ENCODE measurements around the gene C4orf51. TPM values are rescaled to one million over a fixed set of nuclear protein-coding genes. Genes with fewer than 3 reads are reported as not detected.

The C4orf51 gene
- total RNA-seq, 1 experiment from 2014 or later, result not detected

DNA sequence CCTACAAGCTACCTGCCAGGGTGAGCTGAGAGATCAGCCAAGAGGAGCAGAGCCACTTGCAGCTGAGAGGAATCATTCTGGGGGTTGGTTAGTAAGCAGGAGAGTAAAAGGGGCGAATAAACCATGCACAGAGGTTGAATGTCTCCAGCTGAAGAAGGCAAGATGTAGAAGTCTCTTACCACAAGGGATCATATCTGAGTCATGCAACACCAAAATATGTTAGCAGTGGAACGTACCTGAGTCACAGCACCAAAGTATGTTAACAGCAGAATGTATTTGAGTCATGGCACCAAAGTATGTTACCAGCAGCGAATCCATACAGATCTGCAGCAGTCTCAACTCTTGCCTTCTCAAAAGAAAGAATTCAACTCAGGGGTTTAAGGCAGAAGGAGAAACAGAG lies 29.9 kb downstream of the C4orf51 start:
- no peak for DNase-seq (ENCODE audit: low spot score)

GRCh38 chr4:145716200-145716599 lies 36.3 kb downstream of the C4orf51 start:
- no peak for DNase-seq (ENCODE audit: low spot score)

DNA sequence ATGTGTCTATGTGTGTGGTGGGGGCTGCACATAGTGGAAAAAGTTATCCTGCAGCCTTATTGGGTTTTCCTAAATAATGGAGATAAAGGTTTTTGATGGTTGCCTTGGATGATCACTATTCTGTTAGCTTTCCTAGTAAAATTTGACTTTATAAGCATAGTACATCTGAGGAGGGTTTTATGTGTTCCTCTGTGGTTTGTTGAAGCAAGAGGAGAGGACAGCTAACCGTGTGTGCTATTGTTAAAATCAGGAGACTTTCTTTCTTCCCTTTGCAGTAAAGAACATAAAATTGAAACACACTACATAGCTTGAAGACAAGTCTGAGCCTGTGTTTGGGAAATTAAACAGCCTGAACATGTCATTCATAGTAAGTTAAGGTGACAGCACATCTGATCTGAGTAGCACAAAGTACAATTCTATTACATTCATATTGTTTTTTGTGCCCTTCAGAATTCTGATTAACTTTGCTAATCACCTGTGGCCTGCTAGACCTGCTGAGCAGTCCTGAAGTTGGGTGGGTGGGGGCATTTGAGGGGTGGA lies 36.8 kb downstream of the C4orf51 start:
- no peak for DNase-seq (ENCODE audit: low spot score)

DNA sequence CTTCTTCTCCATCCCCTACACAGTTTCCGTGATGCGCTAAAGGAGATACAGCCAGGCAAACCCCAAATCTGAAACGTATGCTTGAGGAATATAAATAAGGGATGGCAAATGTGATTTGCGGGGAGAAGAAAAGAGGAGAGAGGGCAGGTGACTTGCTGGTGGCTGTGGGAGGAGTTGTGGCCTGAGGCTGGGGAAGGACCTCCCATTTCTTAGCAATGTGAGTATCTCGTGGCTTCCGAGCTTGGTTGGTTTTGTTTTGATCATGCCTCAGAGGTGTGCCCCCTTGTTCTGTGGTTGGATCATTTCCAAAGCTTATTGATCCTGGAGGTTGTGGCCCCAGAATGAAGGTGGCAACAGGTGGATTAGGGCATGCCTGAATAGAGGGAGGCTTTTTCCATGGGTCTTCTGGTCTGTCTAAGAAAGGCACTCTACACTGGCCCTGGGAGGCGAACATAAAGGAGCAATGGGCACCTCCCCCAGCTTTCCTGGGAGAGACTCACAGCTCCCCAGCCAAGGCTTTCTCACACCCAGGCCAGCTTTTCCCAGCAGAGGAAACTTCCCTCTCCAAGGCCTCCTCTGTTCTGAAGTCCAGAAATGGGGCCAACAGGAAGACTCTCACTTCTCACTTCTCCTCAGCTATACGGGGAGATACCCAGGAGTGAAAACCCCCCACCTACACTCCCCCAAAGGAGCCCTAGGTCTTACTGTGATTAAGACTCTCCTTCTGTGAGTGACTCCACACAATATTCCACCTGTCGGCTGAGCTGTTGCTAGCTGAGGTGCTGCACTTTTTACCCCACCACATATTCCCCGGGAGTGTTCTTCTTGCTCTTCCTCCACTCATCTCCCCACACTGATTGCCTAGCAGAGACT lies 40.0 kb downstream of the C4orf51 start:
- DNase-seq (ENCODE audit: low spot score), result no peak

GRCh38 chr4:145720656-145721055 lies 40.7 kb downstream of the C4orf51 start:
- DNase-seq (ENCODE audit: low spot score), result no peak

DNA sequence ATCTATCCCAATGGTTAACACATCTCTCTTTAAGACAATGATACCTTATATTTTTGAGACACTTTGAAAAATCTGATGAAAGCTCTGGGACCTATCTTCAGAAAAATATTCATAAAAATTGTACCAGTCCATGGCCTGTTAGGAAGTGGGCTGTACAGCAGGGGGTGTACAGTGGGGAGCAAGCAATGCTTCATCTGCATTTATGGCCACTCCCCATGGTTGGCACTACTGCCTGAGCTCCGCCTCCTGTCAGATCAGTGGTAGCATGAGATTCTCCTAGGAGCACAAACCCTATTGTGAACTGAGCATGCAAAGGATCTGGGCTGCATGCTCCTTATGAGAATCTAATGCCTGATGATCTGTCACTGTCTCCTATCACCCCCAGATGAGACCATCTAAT lies 42.6 kb downstream of the C4orf51 start:
- DNase-seq (ENCODE audit: low spot score), result no peak

DNA sequence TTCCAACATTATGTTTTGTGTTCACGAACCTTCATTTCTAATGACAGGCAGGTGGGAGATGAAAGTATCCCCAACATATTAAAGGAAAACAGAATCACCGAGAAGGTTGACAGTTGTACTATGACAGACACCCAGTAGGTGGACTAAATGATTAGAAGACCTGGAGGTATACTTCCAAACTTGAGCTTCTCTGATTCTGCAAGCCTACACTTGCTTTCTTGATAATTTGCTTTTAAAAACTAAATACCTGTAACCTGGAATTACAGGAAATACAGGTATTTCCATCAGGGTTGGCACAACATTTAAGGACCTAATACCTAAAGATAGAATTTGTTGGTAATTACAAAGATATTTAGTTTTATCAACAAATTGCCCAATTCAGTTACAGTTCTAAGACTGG lies 43.4 kb downstream of the C4orf51 start:
- no peak for DNase-seq (ENCODE audit: low spot score)

DNA sequence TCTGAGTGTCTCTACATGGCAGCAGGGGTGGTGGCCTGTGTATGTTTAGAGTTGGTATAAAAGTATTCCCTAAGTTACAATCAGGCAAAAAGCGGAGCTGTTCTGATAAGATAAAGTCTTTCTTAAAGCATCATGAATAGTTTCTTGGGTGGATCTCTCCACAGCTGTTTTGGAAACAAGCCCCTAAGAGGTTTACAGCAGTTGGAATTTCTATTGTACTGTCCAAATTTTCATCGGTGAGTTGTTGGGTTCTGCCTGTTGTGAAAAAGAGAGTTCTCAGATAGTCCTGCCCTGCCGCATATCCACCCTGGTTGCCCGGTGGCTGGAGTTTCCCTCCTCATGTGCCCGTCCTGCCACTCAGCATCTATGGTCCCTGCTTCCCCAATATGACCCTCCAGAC lies 50.1 kb downstream of the C4orf51 start:
- DNase-seq (ENCODE audit: low spot score), result no peak

GRCh38 chr4:145731028-145731427 lies 51.1 kb downstream of the C4orf51 start:
- DNase-seq (ENCODE audit: low spot score), result peak; percentile 80

GRCh38 chr4:145732001-145732815 lies 52.3 kb downstream of the C4orf51 start:
- no peak for DNase-seq (ENCODE audit: low spot score)

DNA sequence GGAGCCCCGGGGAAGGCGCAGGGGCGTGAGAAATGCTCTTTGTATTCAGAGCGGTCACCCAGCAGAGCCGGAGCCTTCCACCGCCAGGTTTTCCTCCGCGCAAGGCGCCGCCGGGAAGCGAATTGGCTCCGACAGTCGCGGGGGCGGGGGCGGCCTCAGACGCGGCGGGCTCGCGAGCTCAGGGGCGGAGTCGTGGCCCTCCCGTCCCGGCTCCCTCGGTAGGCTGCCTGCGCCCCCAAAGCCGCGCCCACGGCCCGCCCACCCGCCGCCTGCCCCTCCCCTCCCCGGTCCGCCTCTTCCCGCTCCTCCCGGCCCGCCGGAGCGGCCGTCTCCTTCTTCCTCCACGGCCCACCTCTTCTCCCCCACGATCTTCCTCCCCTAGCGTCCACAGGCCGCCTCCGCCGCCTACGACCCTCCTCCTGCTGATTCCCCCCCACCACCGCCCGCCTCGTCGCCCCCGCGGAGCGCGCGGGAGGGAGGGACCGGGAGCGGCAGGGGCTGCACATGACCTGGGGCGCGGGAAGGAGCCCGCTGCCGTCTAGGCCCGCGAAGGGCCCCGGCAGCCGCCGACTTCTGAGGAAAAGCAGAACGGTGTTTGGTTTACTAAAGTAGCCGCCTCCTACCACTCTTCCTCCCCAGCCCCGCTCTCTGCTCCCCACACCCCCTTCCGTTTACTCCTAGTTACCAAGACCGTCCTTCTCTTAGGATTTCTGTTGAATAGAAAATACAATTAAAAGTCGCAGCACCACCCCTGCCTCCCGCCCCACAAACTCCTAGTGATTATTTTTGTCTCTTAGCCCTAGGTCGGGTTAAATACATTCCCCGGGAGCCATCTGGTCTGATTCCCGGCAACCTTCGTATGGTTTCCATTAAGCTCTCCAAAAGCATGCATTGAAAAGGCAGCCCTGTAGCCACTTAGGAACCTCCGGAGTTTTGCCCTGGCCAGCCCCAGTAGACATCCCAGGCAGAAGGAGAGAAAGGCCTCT lies 53.2 kb downstream of the C4orf51 start:
- DNase-seq (ENCODE audit: low spot score), result peak; percentile 86

GRCh38 chr4:145734031-145734430 lies 54.1 kb downstream of the C4orf51 start:
- peak; percentile 25 for DNase-seq (ENCODE audit: low spot score)

DNA sequence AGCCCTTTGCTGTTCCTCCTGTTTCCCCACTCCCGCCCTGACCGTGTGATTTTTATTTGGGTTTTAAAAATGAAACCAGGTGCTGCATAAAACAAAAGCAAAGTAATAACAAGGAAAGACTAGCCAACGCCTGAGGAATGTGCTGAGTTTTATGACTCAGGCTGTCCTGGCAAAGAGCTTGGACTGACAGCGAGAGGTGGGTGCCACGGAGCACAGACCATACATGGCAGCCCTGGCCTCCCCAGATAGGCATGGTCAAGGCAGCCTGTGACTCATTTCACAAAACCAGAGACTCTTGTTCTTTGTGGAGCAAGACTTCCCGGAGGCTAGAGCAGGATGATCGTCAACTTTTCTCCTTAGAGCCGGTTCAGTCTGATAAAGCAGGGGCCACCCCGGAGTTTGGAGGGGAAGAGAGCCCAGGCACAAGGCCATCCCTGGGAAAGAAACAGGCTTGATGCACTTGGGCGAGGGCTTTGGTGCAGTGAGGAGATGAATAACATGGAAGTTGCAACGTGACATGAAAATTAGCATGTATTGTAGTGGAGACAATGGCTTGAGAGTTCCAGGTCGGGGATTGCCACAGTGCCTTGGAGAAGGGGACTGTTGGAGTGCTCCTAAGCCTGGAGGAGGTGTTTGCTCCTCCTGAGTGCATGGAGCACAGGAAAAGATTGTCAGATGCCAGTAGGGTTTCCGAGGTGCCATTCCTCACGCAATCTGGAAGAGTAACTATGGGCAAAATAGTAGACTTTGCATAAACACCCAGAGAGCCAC lies 54.8 kb downstream of the C4orf51 start:
- peak; percentile 59 for DNase-seq (ENCODE audit: low spot score)

DNA sequence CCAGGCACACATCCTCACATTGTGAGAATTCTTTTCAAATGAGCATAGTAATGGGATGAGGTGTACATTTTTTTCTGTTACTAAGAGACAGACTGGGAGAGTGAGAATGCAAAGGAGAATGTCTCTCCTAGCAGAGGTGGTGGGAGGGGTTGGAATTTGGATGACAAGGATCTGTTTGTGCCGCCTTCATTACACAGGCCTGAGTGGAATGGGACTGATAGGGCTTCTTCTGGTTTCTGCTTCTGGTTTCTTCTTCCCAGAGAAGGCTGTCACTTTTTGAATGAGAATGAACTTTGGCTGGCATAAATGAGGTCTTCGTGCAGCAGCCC lies 55.4 kb downstream of the C4orf51 start:
- DNase-seq (ENCODE audit: low spot score), result peak; percentile 30

- no peak for DNase-seq (ENCODE audit: low spot score)
Observed at GRCh38 chr4:145735827-145736226, 55.9 kb downstream of the C4orf51 start.

DNA sequence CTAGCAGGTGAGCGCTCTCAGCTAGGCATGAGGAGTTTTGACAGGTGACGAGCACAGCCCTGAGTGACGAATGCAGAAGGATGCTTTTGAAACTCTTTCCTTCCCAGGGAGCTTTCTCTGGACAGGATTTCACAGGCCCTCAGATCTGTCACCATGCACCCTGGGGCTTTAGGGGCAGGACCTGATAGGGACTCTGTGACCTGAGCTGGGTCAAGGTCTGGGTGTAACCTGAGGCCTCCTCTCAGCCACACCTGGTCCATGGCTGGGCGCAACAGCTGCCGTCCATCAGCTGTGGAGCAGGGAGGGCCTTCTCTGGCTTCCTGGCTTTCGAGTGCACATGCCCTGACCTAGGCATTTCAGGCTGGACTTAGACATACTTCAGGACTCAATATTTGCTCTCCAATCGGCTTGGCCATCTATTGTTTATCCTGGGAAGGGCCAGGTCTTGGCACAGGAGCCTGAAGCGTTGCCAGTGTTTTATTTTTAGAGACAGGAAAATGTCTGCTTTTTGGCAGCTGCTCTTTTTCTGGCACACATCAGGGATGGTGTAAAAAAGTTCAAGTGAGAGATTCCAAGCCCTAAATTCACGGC lies 56.4 kb downstream of the C4orf51 start:
- no peak for DNase-seq (ENCODE audit: low spot score)

DNA sequence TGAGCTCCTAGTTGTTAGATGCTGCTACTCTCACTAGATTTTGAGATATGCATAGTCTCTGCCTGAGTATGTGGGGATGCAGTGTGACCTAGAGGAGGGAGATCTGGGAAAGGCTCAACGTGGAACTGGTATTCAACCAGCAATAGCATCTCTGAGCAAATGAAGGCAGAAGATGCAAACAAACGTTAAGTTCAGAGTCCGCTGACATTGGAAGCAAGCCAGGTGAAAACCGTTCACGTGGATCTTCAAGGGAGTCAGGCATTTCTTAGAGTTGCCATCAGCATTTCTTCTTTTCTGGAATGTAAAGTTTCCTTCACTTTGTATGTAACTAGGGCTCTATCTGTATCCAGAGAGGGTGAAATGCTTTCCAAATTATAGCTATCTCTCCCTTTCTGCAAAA lies 59.9 kb downstream of the C4orf51 start:
- peak; percentile 49 for DNase-seq (ENCODE audit: low spot score)

- no peak for DNase-seq (ENCODE audit: low spot score)
Observed at GRCh38 chr4:145740806-145741205, 60.9 kb downstream of the C4orf51 start.

- no peak for DNase-seq (ENCODE audit: low spot score)
Observed at GRCh38 chr4:145743641-145744040, 63.7 kb downstream of the C4orf51 start.

GRCh38 chr4:145755802-145756201 lies 75.9 kb downstream of the C4orf51 start:
- DNase-seq (ENCODE audit: low spot score), result no peak
